Measurements from ENCODE around the gene CERS1. TPM values are rescaled to one million over a fixed set of nuclear protein-coding genes. Genes with fewer than 3 reads are reported as not detected.

CERS1 gene
- total RNA-seq, 3 donors from 2014 or later = 0.17 to 1.3 (median 0.39) TPM

GRCh38 chr19:18867199-18867598 lies 28.8 kb downstream of the CERS1 start:
- TF ChIP-seq CTCF (IDR thresholded peaks at IDR 0.05) = no peak
- Histone ChIP-seq H3K4me3 (no peak overlapping the region), H3K4me1 (ENCODE audit: low read depth) (peaks cover 4% of the 10 kb centered on the region), H3K36me3 (ENCODE audit: low read depth) (peaks cover 18% of the 10 kb centered on the region), H3K9me3 (no peaks in the 10 kb centered on the region)
- ATAC-seq (no peak), DNase-seq (no peak)
- intact Hi-C loops (cut with DNase I, micrococcal nuclease) = no loop called here

GRCh38 chr19:18866800-18867123 lies 29.2 kb downstream of the CERS1 start:
- Histone ChIP-seq H3K4me3 (no peak overlapping the region), H3K9me3 (no peaks in the 10 kb centered on the region), H3K36me3 (ENCODE audit: low read depth) (peaks cover 18% of the 10 kb centered on the region), H3K4me1 (ENCODE audit: low read depth) (peaks cover 4% of the 10 kb centered on the region)
- ATAC-seq (no peak), DNase-seq (no peak)
- no peak for TF ChIP-seq CTCF (IDR thresholded peaks at IDR 0.05)
- intact Hi-C loops (cut with DNase I, micrococcal nuclease) = no loop called here

- intact Hi-C loops (cut with DNase I, micrococcal nuclease) = no loop called here
- DNase-seq (peak in 2 of 3 donors; percentile 76 to 77), ATAC-seq (peak; percentile 86)
- Histone ChIP-seq H3K36me3 (ENCODE audit: low read depth) (peaks cover 21% of the 10 kb centered on the region), H3K4me3 (no peak overlapping the region), H3K9me3 (no peaks in the 10 kb centered on the region), H3K4me1 (ENCODE audit: low read depth) (peaks cover 4% of the 10 kb centered on the region)
- TF ChIP-seq CTCF (IDR thresholded peaks at IDR 0.05) = peak; percentile 87
Measured at GRCh38 chr19:18865973-18866799, 29.8 kb downstream of the CERS1 start.

GRCh38 chr19:18865106-18865972 lies 30.6 kb downstream of the CERS1 start:
- ATAC-seq (peak; percentile 5), DNase-seq (no peak)
- no peak for TF ChIP-seq CTCF (IDR thresholded peaks at IDR 0.05)
- Histone ChIP-seq H3K36me3 (ENCODE audit: low read depth) (peaks cover 28% of the 10 kb centered on the region), H3K4me3 (no peak overlapping the region), H3K9me3 (no peaks in the 10 kb centered on the region), H3K4me1 (ENCODE audit: low read depth) (peaks cover 4% of the 10 kb centered on the region)
- intact Hi-C loops (cut with DNase I, micrococcal nuclease) = no loop called here

GRCh38 chr19:18863843-18864362 lies 32.1 kb downstream of the CERS1 start:
- DNase-seq (no peak), ATAC-seq (no peak)
- peaks cover 28% of the 10 kb centered on the region for H3K36me3 ChIP-seq (ENCODE audit: low read depth)
- H3K9me3 ChIP-seq = no peaks in the 10 kb centered on the region
- TF ChIP-seq CTCF (IDR thresholded peaks at IDR 0.05) = no peak
- H3K4me1 ChIP-seq (ENCODE audit: low read depth) = no peaks in the 10 kb centered on the region
- H3K4me3 ChIP-seq = no peak overlapping the region
- intact Hi-C loops (cut with DNase I, micrococcal nuclease) = no loop called here
